ENCODE results near the gene OPCML. TPM values are rescaled to one million over a fixed set of nuclear protein-coding genes. Genes with fewer than 3 reads are reported as not detected.

The OPCML gene
- total RNA-seq, 1 experiment from 2014 or later = not detected

GRCh38 chr11:133253570-133253969 is 278.7 kb downstream of the OPCML start:
- Histone ChIP-seq H3F3A (ENCODE audit: insufficient read depth, low read depth) (no peaks in the 10 kb centered on the region), H4K20me1 (ENCODE audit: insufficient read depth) (no peaks in the 10 kb centered on the region), H2AFZ (no peak overlapping the region), H3K4me3 (no peak overlapping the region), H3K9me2 (ENCODE audit: insufficient read depth) (no peaks in the 10 kb centered on the region), H3K36me3 (ENCODE audit: low read depth) (no peaks in the 10 kb centered on the region), H3K4me2 (no peak overlapping the region), H3K9me3 (ENCODE audit: insufficient read depth, low read depth) (no peaks in the 10 kb centered on the region), H3K4me1 (replicated peaks; ENCODE audit: insufficient read depth) (no peaks in the 10 kb centered on the region), H3K79me2 (ENCODE audit: low read depth) (no peaks in the 10 kb centered on the region), H3K27ac (no peak overlapping the region), H3K27me3 (ENCODE audit: insufficient read depth, low read depth) (no peaks in the 10 kb centered on the region)
- TF ChIP-seq EZH2 (IDR thresholded peaks at IDR 0.05; ENCODE audit: low read depth) (no peak), CTCF (conservative IDR thresholded peaks at IDR 0.05) (no peak)
- intact Hi-C loops (cut with micrococcal nuclease; ENCODE audit: unreplicated experiment) = no loop called here
- CTCF ChIA-PET = no interaction called here
- POLR2A ChIA-PET (ENCODE audit: unreplicated experiment) = no interaction called here
- DNase-seq = no peak
- no TSS peak for BruUV-seq (replicated peaks)

- Histone ChIP-seq H3K27me3 (ENCODE audit: insufficient read depth, low read depth) (no peaks in the 10 kb centered on the region), H3K9me3 (ENCODE audit: insufficient read depth, low read depth) (no peaks in the 10 kb centered on the region), H3K9me2 (ENCODE audit: insufficient read depth) (no peaks in the 10 kb centered on the region), H3K27ac (no peak overlapping the region), H3F3A (ENCODE audit: insufficient read depth, low read depth) (no peaks in the 10 kb centered on the region), H3K4me3 (no peak overlapping the region), H3K36me3 (ENCODE audit: low read depth) (no peaks in the 10 kb centered on the region), H4K20me1 (ENCODE audit: insufficient read depth) (no peaks in the 10 kb centered on the region), H2AFZ (no peak overlapping the region), H3K4me1 (replicated peaks; ENCODE audit: insufficient read depth) (no peaks in the 10 kb centered on the region), H3K4me2 (no peak overlapping the region), H3K79me2 (ENCODE audit: low read depth) (no peaks in the 10 kb centered on the region)
- DNase-seq = no peak
- POLR2A ChIA-PET (ENCODE audit: unreplicated experiment) = no interaction called here
- CTCF ChIA-PET = no interaction called here
- no TSS peak for BruUV-seq (replicated peaks)
- intact Hi-C loops (cut with micrococcal nuclease; ENCODE audit: unreplicated experiment) = no loop called here
- TF ChIP-seq CTCF (conservative IDR thresholded peaks at IDR 0.05) = no peak
- no peak for TF ChIP-seq EZH2 (IDR thresholded peaks at IDR 0.05; ENCODE audit: low read depth)
These were observed 280.5 kb downstream of the OPCML start for GRCh38 chr11:133251841-133252240.

GRCh38 chr11:133249530-133249929 is 282.8 kb downstream of the OPCML start:
- POLR2A ChIA-PET (ENCODE audit: unreplicated experiment) = no interaction called here
- no peaks in the 10 kb centered on the region for H4K20me1 ChIP-seq (ENCODE audit: insufficient read depth)

More at GRCh38 chr11:133249530-133249929, 282.8 kb downstream of the OPCML start:
- intact Hi-C loops (cut with micrococcal nuclease; ENCODE audit: unreplicated experiment) = no loop called here
- H3K9me2 ChIP-seq (ENCODE audit: insufficient read depth) = no peaks in the 10 kb centered on the region
- no peak overlapping the region for H3K4me2 ChIP-seq
- DNase-seq = no peak
- H3F3A ChIP-seq (ENCODE audit: insufficient read depth, low read depth) = no peaks in the 10 kb centered on the region
- TF ChIP-seq CTCF (conservative IDR thresholded peaks at IDR 0.05) (no peak), EZH2 (IDR thresholded peaks at IDR 0.05; ENCODE audit: low read depth) (no peak)
- H3K79me2 ChIP-seq (ENCODE audit: low read depth) = no peaks in the 10 kb centered on the region
- BruUV-seq (replicated peaks) = no TSS peak
- no peak overlapping the region for H3K27ac ChIP-seq
- no peaks in the 10 kb centered on the region for H3K36me3 ChIP-seq (ENCODE audit: low read depth)
- no peak overlapping the region for H3K4me3 ChIP-seq
- no peaks in the 10 kb centered on the region for H3K4me1 ChIP-seq (replicated peaks; ENCODE audit: insufficient read depth)
- H3K27me3 ChIP-seq (ENCODE audit: insufficient read depth, low read depth) = no peaks in the 10 kb centered on the region
- H3K9me3 ChIP-seq (ENCODE audit: insufficient read depth, low read depth) = no peaks in the 10 kb centered on the region
- CTCF ChIA-PET = no interaction called here
- H2AFZ ChIP-seq = no peak overlapping the region

Measured in PC-9 (cell line).